ENCODE measurements around the gene CTAG2. TPM values are rescaled to one million over a fixed set of nuclear protein-coding genes. Genes with fewer than 3 reads are reported as not detected.

CTAG2 gene
- total RNA-seq, 1 experiment from 2014 or later = not detected

DNA sequence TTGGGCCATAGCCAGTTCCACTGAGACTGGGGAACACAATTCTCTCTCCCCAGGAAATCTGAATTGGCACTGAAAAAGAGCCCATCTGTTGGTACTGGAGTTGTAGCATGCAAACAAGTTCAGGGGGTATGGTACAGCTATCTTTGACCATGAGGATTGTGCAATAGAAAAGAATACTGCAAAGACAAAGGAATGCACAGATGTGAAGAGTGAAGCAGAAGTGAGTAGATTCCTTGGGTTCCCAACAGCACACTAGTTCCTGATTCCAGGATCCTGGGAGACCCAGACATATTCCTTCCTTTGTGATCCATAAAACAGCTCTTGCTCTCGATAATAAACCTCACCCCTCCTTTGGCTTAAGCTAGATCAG is 43.3 kb upstream of the CTAG2 start:
- CTCF ChIA-PET = no interaction called here
- H3K79me2 ChIP-seq (ENCODE audit: insufficient read depth, low read length) = no peaks in the 10 kb centered on the region
- H3K9me2 ChIP-seq (ENCODE audit: insufficient read depth) = no peaks in the 10 kb centered on the region

More for the DNA sequence above, 43.3 kb upstream of the CTAG2 start:
- RAD21 ChIA-PET (ENCODE audit: low non-redundant PET in 1 of 2, low total read pairs in 2 of 2, uncharacterized antibody in 2 of 2, unreplicated experiment in 2 of 2) = no interaction called here
- intact Hi-C loops (cut with micrococcal nuclease) = no loop called here
- no peaks in the 10 kb centered on the region for H3K36me3 ChIP-seq (ENCODE audit: control insufficient read depth in 1 of 2, insufficient read depth in 2 of 2, low read length in 2 of 2)
- H3K4me1 ChIP-seq (ENCODE audit: control insufficient read depth in 1 of 2, insufficient read depth in 2 of 2, low read length in 2 of 2) = no peaks in the 10 kb centered on the region
- H2AFZ ChIP-seq (ENCODE audit: low read depth, low read length, poor library complexity, severe bottlenecking) = no peak overlapping the region
- H3K27ac ChIP-seq (ENCODE audit: low read depth, low read length) = no peak overlapping the region
- POLR2A ChIA-PET = no interaction called here
- TF ChIP-seq CBX3 (IDR thresholded peaks at IDR 0.05; ENCODE audit: low read depth) (no peak), CEBPB (IDR thresholded peaks at IDR 0.05; ENCODE audit: low read depth) (no peak), SRF (IDR thresholded peaks at IDR 0.05; ENCODE audit: low read depth) (no peak), ELF1 (IDR thresholded peaks at IDR 0.05; ENCODE audit: borderline replicate concordance, low read depth) (no peak)
- TF ChIP-seq, protein P1, sequence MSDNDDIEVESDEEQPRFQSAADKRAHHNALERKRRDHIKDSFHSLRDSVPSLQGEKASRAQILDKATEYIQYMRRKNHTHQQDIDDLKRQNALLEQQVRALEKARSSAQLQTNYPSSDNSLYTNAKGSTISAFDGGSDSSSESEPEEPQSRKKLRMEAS (IDR thresholded peaks at IDR 0.05) = no peak
- TF ChIP-seq, protein P2, sequence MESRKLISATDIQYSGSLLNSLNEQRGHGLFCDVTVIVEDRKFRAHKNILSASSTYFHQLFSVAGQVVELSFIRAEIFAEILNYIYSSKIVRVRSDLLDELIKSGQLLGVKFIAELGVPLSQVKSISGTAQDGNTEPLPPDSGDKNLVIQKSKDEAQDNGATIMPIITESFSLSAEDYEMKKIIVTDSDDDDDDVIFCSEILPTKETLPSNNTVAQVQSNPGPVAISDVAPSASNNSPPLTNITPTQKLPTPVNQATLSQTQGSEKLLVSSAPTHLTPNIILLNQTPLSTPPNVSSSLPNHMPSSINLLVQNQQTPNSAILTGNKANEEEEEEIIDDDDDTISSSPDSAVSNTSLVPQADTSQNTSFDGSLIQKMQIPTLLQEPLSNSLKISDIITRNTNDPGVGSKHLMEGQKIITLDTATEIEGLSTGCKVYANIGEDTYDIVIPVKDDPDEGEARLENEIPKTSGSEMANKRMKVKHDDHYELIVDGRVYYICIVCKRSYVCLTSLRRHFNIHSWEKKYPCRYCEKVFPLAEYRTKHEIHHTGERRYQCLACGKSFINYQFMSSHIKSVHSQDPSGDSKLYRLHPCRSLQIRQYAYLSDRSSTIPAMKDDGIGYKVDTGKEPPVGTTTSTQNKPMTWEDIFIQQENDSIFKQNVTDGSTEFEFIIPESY (IDR thresholded peaks at IDR 0.05; ENCODE audit: extremely low read depth, insufficient replicate concordance, low read length) = no peak
- TF ChIP-seq, protein P3, sequence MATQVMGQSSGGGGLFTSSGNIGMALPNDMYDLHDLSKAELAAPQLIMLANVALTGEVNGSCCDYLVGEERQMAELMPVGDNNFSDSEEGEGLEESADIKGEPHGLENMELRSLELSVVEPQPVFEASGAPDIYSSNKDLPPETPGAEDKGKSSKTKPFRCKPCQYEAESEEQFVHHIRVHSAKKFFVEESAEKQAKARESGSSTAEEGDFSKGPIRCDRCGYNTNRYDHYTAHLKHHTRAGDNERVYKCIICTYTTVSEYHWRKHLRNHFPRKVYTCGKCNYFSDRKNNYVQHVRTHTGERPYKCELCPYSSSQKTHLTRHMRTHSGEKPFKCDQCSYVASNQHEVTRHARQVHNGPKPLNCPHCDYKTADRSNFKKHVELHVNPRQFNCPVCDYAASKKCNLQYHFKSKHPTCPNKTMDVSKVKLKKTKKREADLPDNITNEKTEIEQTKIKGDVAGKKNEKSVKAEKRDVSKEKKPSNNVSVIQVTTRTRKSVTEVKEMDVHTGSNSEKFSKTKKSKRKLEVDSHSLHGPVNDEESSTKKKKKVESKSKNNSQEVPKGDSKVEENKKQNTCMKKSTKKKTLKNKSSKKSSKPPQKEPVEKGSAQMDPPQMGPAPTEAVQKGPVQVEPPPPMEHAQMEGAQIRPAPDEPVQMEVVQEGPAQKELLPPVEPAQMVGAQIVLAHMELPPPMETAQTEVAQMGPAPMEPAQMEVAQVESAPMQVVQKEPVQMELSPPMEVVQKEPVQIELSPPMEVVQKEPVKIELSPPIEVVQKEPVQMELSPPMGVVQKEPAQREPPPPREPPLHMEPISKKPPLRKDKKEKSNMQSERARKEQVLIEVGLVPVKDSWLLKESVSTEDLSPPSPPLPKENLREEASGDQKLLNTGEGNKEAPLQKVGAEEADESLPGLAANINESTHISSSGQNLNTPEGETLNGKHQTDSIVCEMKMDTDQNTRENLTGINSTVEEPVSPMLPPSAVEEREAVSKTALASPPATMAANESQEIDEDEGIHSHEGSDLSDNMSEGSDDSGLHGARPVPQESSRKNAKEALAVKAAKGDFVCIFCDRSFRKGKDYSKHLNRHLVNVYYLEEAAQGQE (IDR thresholded peaks at IDR 0.05; ENCODE audit: low read depth) = no peak
- TF ChIP-seq, protein P4, sequence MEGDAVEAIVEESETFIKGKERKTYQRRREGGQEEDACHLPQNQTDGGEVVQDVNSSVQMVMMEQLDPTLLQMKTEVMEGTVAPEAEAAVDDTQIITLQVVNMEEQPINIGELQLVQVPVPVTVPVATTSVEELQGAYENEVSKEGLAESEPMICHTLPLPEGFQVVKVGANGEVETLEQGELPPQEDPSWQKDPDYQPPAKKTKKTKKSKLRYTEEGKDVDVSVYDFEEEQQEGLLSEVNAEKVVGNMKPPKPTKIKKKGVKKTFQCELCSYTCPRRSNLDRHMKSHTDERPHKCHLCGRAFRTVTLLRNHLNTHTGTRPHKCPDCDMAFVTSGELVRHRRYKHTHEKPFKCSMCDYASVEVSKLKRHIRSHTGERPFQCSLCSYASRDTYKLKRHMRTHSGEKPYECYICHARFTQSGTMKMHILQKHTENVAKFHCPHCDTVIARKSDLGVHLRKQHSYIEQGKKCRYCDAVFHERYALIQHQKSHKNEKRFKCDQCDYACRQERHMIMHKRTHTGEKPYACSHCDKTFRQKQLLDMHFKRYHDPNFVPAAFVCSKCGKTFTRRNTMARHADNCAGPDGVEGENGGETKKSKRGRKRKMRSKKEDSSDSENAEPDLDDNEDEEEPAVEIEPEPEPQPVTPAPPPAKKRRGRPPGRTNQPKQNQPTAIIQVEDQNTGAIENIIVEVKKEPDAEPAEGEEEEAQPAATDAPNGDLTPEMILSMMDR (IDR thresholded peaks at IDR 0.05 in 2 of 3, conservative IDR thresholded peaks at IDR 0.05 in 1 of 3; ENCODE audit: borderline replicate concordance in 1 of 3, insufficient read depth in 1 of 3, low read depth in 2 of 3, low read length in 2 of 3) = no peak
- no peak overlapping the region for H3K4me3 ChIP-seq (replicated peaks in 1 of 2; ENCODE audit: low read depth in 1 of 2, low read length in 2 of 2)
- H3K9me3 ChIP-seq (ENCODE audit: control insufficient read depth in 1 of 2, insufficient read depth in 1 of 2, low read depth in 1 of 2, low read length in 2 of 2) = no peaks in the 10 kb centered on the region
- no peak overlapping the region for H3K4me2 ChIP-seq (ENCODE audit: low read length)
- no TSS peak for BruUV-seq (replicated peaks)
- no peaks in the 10 kb centered on the region for H4K20me1 ChIP-seq (ENCODE audit: insufficient read depth)
- DNase-seq (ENCODE audit: low read depth, low spot score) (no peak), ATAC-seq (no peak)
- no peak overlapping the region for H3K9ac ChIP-seq (ENCODE audit: low read length)
- no peaks in the 10 kb centered on the region for H3K27me3 ChIP-seq (ENCODE audit: insufficient read depth, low read length)

All from HCT116 (cell line).